SH-SY5Y (cell line): ENCODE measurements around the gene DIDO1.

Experiments used
- GATA2 ChIP-seq: IDR thresholded peaks from 2 replicates; pipeline ENCODE4 v1.6.1; 2011; ENCODE audit warnings: mild to moderate bottlenecking, low read depth, low read length
- GATA3 ChIP-seq: IDR thresholded peaks from 2 replicates; pipeline ENCODE4 v1.6.1; 2011; ENCODE audit warnings: low read depth, mild to moderate bottlenecking, low read length, moderate library complexity

- TF ChIP-seq GATA2: no peak
- TF ChIP-seq GATA3: no peak
Measured at GRCh38 chr20:62949153-62949821, 23.0 kb upstream of the DIDO1 start.
